Bronchus fibroblast of lung (primary cell): Measurements from ENCODE around the gene CCDC80. TPM values are rescaled to one million over a fixed set of nuclear protein-coding genes. Genes with fewer than 3 reads are reported as not detected.

Experiments
- total RNA-seq: library from RNA; depleted of rRNA; stranded (reverse); fragments of >200 nt; gene quantifications from 2 replicates; pipeline ENCODE4 v1.2.3, GENCODE V29; 2015

The CCDC80 gene, protein sequence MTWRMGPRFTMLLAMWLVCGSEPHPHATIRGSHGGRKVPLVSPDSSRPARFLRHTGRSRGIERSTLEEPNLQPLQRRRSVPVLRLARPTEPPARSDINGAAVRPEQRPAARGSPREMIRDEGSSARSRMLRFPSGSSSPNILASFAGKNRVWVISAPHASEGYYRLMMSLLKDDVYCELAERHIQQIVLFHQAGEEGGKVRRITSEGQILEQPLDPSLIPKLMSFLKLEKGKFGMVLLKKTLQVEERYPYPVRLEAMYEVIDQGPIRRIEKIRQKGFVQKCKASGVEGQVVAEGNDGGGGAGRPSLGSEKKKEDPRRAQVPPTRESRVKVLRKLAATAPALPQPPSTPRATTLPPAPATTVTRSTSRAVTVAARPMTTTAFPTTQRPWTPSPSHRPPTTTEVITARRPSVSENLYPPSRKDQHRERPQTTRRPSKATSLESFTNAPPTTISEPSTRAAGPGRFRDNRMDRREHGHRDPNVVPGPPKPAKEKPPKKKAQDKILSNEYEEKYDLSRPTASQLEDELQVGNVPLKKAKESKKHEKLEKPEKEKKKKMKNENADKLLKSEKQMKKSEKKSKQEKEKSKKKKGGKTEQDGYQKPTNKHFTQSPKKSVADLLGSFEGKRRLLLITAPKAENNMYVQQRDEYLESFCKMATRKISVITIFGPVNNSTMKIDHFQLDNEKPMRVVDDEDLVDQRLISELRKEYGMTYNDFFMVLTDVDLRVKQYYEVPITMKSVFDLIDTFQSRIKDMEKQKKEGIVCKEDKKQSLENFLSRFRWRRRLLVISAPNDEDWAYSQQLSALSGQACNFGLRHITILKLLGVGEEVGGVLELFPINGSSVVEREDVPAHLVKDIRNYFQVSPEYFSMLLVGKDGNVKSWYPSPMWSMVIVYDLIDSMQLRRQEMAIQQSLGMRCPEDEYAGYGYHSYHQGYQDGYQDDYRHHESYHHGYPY
- total RNA-seq, result 101 and 114 TPM in 2 replicates

DNA sequence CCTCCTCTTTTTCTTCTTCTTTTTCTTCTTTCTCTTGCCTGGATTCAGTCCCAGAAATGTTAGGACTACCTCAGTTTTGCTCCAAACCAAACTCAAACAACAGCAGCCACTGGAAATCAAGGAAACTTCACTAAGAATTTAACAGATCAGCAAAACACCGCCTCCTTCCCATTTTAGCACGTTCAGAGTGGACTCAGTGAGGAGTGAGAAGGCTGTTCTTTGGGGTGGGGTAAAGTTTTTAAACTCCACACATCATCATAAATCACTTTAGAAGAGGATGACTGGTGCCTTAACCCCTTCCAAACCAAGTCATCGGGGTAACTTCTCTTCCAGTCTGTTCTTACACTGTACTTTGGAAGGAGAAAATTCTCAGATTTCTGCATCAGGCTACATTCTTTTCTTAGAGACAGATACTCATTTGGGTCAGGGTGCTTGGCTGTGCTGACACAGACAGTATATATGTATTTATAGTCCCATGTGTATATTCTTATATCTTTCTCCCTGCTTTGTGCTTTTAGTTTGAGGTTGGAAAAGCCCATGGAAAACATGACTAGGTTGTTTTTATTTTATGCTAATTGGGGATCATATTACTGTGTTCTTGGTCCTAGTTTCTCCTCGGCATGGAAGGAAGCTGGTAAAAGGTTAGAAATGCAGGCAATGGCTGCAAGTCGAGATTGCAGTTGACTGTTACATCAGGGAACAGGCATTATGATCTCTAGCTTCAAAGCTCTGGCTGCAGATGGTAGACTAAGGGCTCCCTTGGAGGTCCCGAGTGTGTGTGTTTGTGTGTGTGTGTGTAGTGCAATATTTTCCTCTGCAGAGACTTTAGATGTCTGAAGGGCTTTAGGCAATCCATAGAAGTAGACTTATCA is at the start of gene CCDC80:
TSS of gene CCDC80 (minus strand) at position 214 of the 872 bp plus-strand sequence. CDS start 1,238 bp downstream, outside the sequence.

GRCh38 chr3:112561734-112562529 is 79.0 kb downstream of the CCDC80 start, which contains the start of the genes ATG3 and SLC35A5:
ATG3 (minus strand) TSS chr3:112561962; CDS start chr3:112561528, 434 bp downstream.
SLC35A5 (plus strand) TSS chr3:112562045; CDS start chr3:112563404, 1,359 bp downstream.

Other genes with a start within 250 kb of the CCDC80 start
- gene BTLA, start 141.7 kb downstream of the CCDC80 start, total RNA-seq, result not detected in 2 replicates
- 69.3 and 83.4 TPM in 2 replicates for gene ATG3, start 79.2 kb downstream of the CCDC80 start, total RNA-seq
- 16.5 and 18.7 TPM in 2 replicates for gene SLC35A5, start 79.1 kb downstream of the CCDC80 start, total RNA-seq
- not detected in 2 replicates for gene CD200R1L, start 205.7 kb upstream of the CCDC80 start, total RNA-seq